Natural killer cell (primary cell): Measurements from ENCODE around the gene FNDC3B. TPM values are rescaled to one million over a fixed set of nuclear protein-coding genes. Genes with fewer than 3 reads are reported as not detected.

Experiments used
- ATAC-seq, 3 donors: fragments of 150-1000 bp in 2 of 3; fragments of 200-7000 bp in 1 of 3; cut with Tn5 transposase; 1 replicate in 1 of 3; 2 replicates in 2 of 3; pipeline ENCODE4 v1.10.0; 2021; ENCODE audit warnings: mild to moderate bottlenecking in 2 of 3, moderate library complexity in 2 of 3
- DNase-seq, 2 donors: peaks; one replicate each; pipeline versions ENCODE4 v3.0.0 to v3.0.0-alpha.2; 2013 to 2021; ENCODE audit warnings: mixed read lengths in 1 of 2
- H3K27ac ChIP-seq: one replicate; pipeline ENCODE4 v1.5.1; 2013; ENCODE audit warnings: mild to moderate bottlenecking, low read length
- H3K27me3 ChIP-seq: one replicate; pipeline ENCODE4 v1.6.1; 2013; ENCODE audit warnings: low read length; ENCODE audit not compliant: control insufficient read depth, insufficient read depth
- H3K36me3 ChIP-seq: one replicate; pipeline ENCODE4 v1.6.1; 2013; ENCODE audit warnings: low read length; ENCODE audit not compliant: control insufficient read depth, insufficient read depth
- H3K4me1 ChIP-seq: one replicate; pipeline ENCODE4 v1.6.1; 2013; ENCODE audit warnings: low read length; ENCODE audit not compliant: control insufficient read depth, insufficient read depth
- H3K4me3 ChIP-seq: one replicate; pipeline ENCODE4 v1.5.1; 2013; ENCODE audit warnings: low read length
- H3K9me3 ChIP-seq: one replicate; pipeline ENCODE4 v1.6.1; 2013; ENCODE audit warnings: low read length; ENCODE audit not compliant: control insufficient read depth, insufficient read depth
- H3K27ac Mint-ChIP-seq, 2 donors: one replicate each; pipeline ENCODE4 v1.8.0; 2022; ENCODE audit warnings: mild to moderate bottlenecking in 2 of 2, mixed read lengths in 2 of 2, moderate library complexity in 1 of 2
- H3K27me3 Mint-ChIP-seq, 2 donors: one replicate each; pipeline ENCODE4 v1.8.0; 2022; ENCODE audit warnings: low read depth in 2 of 2, mixed read lengths in 2 of 2
- H3K36me3 Mint-ChIP-seq: one replicate; pipeline ENCODE4 v1.8.0; 2022; ENCODE audit warnings: mixed read lengths
- H3K4me1 Mint-ChIP-seq, 2 donors: one replicate each; pipeline ENCODE4 v1.8.0; 2022; ENCODE audit warnings: mixed read lengths in 2 of 2
- H3K4me3 Mint-ChIP-seq: one replicate; pipeline ENCODE4 v1.8.0; 2022; ENCODE audit warnings: mild to moderate bottlenecking, moderate library complexity, mixed read lengths
- H3K9me3 Mint-ChIP-seq, 2 donors: one replicate each; pipeline ENCODE4 v1.8.0; 2022; ENCODE audit warnings: mixed read lengths in 2 of 2
- WGBS: methylation state at CpG from one replicate; pipeline ENCODE4 v1.1.7; 2013; ENCODE audit warnings: missing lambda C conversion rate; ENCODE audit not compliant: insufficient coverage; 5-methylcytosine and 5-hydroxymethylcytosine counted together
- intact Hi-C: fragments of 100-400 bp; cut with micrococcal nuclease; formaldehyde crosslinking; loops from one replicate; pipeline ENCODE4 v1.14.2; 2022
- total RNA-seq, 4 donors: library from RNA; stranded (reverse); fragments of 120-200 nt in 1 of 4; gene quantifications; one replicate each; pipeline versions ENCODE4 v1.2.3 to v1.2.4, GENCODE V29; 2013 to 2022
- TF ChIP-seq, protein P1 (sequence below): fragments of 200-600 bp; IDR thresholded peaks from one replicate; pipeline ENCODE4 v1.8.0; 2022; ENCODE audit warnings: antibody characterized with exemption

Gene FNDC3B
- total RNA-seq, 3 donors from 2014 or later (not counting 1 experiment from before 2014, with no cell fraction given) = 154 to 214 (median 206) TPM

DNA sequence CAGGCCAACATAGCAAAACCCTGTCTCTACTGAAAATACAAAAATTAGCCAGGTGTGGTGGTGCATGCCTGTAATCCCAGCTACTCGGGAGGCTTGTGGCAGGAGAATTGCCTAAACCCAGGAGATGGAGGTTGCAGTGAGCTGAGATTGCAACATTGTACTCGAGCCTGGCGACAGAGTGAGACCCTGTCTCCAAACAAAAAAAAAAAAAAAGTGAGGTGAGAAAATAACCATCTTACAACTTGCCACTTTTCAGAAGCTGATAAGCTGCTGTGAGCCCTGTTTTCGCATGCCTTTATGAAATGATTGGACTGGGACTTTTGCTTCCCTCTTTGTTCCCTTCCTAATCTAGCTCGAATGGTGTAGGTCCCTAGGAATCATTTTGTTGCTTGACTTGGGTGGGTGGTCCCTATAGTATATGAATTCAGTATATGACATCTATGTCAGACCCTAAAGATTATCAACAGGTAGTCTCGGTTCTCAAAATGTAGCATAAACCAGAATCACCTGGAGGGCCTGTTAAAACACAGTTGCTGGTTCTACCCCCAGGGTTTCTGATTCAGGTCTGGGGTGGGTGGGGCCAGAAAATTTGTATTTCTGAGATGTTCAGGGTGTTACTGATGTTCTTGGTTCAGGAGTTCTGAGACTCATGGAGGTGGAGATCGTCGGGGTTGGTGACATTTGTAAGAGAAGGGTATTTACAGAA lies 107.9 kb downstream of the FNDC3B start:
- ATAC-seq = peak; percentile 48 to 68 (median 59)
- no peak for DNase-seq
- 67% methylated on average over 7 of the region's 8 CpGs for WGBS
- Histone ChIP-seq H3K36me3 (no peaks in the 10 kb centered on the region), H3K27ac (peak overlapping the region; percentile 81), H3K4me1 (peaks cover 39% of the 10 kb centered on the region), H3K4me3 (no peak overlapping the region), H3K27me3 (no peaks in the 10 kb centered on the region), H3K9me3 (no peaks in the 10 kb centered on the region)
- TF ChIP-seq, protein P1, sequence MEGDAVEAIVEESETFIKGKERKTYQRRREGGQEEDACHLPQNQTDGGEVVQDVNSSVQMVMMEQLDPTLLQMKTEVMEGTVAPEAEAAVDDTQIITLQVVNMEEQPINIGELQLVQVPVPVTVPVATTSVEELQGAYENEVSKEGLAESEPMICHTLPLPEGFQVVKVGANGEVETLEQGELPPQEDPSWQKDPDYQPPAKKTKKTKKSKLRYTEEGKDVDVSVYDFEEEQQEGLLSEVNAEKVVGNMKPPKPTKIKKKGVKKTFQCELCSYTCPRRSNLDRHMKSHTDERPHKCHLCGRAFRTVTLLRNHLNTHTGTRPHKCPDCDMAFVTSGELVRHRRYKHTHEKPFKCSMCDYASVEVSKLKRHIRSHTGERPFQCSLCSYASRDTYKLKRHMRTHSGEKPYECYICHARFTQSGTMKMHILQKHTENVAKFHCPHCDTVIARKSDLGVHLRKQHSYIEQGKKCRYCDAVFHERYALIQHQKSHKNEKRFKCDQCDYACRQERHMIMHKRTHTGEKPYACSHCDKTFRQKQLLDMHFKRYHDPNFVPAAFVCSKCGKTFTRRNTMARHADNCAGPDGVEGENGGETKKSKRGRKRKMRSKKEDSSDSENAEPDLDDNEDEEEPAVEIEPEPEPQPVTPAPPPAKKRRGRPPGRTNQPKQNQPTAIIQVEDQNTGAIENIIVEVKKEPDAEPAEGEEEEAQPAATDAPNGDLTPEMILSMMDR = no peak
- intact Hi-C loops = loop anchor here (2.0 to 5.0 kb wide), 2 partner anchors 14 to 40 kb away; no protein-coding TSS in a partner anchor
- H3K36me3 Mint-ChIP-seq = no peaks in the 10 kb centered on the region
- no peaks in the 10 kb centered on the region for H3K27me3 Mint-ChIP-seq
- H3K4me3 Mint-ChIP-seq = peak overlapping the region; percentile 88
- H3K9me3 Mint-ChIP-seq = no peaks in the 10 kb centered on the region
- peak overlapping the region; percentile 88 to 95 for H3K27ac Mint-ChIP-seq
- H3K4me1 Mint-ChIP-seq = peaks cover 74 to 76% of the 10 kb centered on the region in 2 donors

DNA sequence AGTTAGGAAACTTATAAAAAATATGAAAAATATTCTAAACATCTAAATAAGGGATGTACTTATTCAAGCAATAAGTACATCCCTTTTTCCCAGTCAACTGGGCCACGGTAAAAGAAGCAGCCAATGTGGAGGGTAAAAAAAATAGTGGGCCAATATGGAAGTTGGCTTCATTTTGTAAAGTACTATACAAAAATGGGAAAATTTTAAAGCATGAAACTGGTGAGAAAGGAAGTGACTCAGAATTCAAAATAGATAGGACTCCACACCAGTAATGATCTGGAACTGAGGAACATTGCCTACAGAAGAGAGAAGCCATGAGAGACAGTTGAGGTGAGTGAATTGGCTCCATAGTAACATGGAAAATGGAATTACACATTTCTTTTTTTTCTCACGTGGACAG lies 108.9 kb downstream of the FNDC3B start:
- Mint-ChIP-seq H3K27ac (peak overlapping the region; percentile 74 to 88), H3K36me3 (no peaks in the 10 kb centered on the region), H3K4me1 (peaks cover 77% of the 10 kb centered on the region in 2 donors), H3K4me3 (peak overlapping the region; percentile 53), H3K9me3 (no peaks in the 10 kb centered on the region), H3K27me3 (no peaks in the 10 kb centered on the region)
- DNase-seq (no peak), ATAC-seq (peak in 1 of 3 donors; percentile 7)
- Histone ChIP-seq H3K36me3 (no peaks in the 10 kb centered on the region), H3K27ac (peak overlapping the region; percentile 81), H3K4me3 (no peak overlapping the region), H3K4me1 (peaks cover 39% of the 10 kb centered on the region), H3K27me3 (no peaks in the 10 kb centered on the region), H3K9me3 (no peaks in the 10 kb centered on the region)
- intact Hi-C loops = loop anchor here (5.0 kb wide), 1 partner anchor 41 kb away; no protein-coding TSS in a partner anchor
- WGBS = 100% methylated on average over 2 of the region's 2 CpGs
- TF ChIP-seq, protein P1 = no peak

DNA sequence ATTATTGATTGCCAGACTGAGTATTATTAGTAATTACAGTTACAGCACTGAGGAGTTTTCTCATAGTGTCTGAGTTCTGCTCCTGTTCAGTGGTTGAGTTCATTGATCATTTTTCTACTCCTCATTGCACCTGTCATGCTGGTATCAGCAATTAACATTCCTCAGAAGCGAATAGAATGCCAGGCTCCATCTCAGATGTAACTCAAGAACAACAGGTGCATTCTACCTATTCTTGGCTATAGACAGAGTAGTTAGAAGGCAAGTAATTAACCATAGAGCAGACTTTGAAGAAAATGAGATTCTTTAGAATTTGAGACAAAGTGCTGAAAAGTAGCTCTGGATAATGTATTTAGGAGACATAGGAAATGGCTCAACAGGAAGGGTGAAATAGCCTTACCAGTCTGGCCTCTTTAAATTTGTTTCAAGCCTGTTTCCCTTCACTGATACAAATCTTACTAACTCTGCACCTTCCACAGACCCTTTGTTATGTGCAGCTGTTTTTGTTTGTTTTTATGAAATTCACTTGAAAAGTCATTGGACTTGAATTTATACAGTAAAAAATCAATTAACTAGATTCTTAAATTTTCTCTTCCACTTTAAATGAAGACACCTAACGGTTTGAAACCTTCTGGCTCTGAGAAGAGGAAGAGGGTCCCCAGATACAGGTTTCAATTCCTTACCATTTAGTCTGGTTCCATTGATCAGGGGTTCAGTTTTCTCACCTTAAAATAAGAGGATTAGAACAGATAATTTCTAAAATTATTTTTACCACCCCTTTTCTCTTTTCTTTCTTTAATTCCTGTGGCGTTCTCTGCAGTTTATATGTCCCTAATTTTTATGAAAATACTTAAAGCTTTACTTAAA lies 109.6 kb downstream of the FNDC3B start:
- Histone ChIP-seq H3K36me3 (no peaks in the 10 kb centered on the region), H3K9me3 (no peaks in the 10 kb centered on the region), H3K27ac (peak overlapping the region; percentile 4), H3K27me3 (no peaks in the 10 kb centered on the region), H3K4me1 (peaks cover 46% of the 10 kb centered on the region), H3K4me3 (no peak overlapping the region)
- intact Hi-C loops = loop anchor here (5.0 kb wide), 1 partner anchor 42 kb away; no protein-coding TSS in a partner anchor
- Mint-ChIP-seq H3K4me3 (peak overlapping the region; percentile 53), H3K9me3 (no peaks in the 10 kb centered on the region), H3K27ac (peak overlapping the region; percentile 74 to 88), H3K27me3 (no peaks in the 10 kb centered on the region), H3K4me1 (peaks cover 80 to 81% of the 10 kb centered on the region in 2 donors), H3K36me3 (no peaks in the 10 kb centered on the region)
- DNase-seq (no peak), ATAC-seq (no peak)
- TF ChIP-seq, protein P1 = no peak
- 71% methylated on average over 1 of the region's 3 CpGs for WGBS
